SH-SY5Y (cell line): ENCODE measurements around the gene TUBB.

Experiments
- GATA2 ChIP-seq: IDR thresholded peaks from 2 replicates; pipeline ENCODE4 v1.6.1; 2011; ENCODE audit warnings: mild to moderate bottlenecking, low read depth, low read length
- GATA3 ChIP-seq: IDR thresholded peaks from 2 replicates; pipeline ENCODE4 v1.6.1; 2011; ENCODE audit warnings: low read depth, mild to moderate bottlenecking, low read length, moderate library complexity

TUBB gene

DNA sequence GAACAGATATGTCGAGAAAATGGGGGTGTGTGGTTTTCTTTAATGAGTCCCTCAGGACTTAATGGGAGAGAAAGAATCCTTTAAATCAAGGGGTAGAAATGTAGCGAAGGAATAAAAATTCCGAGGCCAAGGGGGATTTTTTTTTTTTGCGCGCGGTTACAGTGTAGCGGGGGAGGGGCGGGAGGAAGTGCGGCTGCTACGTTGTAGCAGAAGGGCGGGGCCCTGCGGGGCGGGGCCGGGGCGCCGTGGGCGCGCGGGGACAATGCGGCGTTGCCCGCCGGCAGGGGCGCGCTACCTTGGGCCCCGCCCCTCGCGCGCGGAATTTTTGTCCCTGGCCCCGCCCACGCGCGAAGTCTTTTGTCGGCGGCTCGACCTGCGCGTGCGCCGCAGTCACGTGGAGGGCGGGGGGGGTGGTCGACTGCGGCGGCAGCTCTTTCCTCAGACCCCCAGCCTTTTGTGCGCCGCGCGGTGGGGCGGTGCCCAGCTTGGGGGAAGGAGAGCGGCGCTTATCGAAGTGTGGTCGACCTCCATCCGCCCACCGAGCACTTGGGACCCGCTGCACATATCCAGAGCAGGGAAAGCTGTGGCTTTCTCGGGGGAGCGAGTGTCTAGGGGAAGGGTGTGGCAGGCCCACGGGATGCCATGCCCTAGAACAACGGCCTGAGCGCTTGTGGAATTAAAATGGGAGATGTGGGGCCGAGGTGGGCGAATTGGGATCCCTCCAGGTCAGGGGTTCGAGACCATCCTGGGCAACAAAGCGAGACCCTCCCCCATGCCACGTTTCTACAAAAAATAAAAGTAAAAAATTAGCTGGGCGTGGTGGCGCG lies 1.3 kb downstream of the TUBB start:
- TF ChIP-seq GATA3 (no peak), GATA2 (no peak)

DNA sequence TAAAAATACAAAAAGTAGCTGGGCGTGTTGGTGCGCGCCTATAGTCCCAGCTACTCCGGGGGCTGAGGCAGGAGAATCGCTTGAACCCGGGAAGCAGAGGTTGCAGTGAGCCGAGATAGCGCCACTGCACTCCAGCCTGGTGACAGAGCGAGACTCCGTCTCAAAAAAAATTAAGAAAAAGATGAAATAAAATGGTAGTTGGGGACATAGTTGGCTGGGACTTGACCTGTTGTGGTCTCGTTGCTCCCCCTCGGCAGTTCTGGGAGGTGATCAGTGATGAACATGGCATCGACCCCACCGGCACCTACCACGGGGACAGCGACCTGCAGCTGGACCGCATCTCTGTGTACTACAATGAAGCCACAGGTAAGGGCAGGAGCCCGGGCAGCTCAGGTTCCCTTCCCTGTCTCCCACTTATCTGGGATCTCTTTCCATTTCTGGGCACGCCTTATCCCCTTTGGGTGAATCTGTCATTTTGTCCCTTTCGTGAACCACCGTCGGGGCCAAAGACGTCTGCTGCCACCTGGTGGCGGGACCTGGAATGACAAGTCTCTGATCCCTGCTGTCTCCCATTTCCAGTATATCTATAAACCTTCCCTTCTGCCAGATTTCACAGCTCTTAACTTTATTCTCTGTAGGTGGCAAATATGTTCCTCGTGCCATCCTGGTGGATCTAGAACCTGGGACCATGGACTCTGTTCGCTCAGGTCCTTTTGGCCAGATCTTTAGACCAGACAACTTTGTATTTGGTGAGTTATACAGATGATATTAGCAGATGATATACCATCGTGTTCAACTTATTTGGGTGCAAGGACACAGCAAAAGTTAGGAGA lies 2.3 kb downstream of the TUBB start:
- TF ChIP-seq GATA2 (peak; percentile 80), GATA3 (no peak)

DNA sequence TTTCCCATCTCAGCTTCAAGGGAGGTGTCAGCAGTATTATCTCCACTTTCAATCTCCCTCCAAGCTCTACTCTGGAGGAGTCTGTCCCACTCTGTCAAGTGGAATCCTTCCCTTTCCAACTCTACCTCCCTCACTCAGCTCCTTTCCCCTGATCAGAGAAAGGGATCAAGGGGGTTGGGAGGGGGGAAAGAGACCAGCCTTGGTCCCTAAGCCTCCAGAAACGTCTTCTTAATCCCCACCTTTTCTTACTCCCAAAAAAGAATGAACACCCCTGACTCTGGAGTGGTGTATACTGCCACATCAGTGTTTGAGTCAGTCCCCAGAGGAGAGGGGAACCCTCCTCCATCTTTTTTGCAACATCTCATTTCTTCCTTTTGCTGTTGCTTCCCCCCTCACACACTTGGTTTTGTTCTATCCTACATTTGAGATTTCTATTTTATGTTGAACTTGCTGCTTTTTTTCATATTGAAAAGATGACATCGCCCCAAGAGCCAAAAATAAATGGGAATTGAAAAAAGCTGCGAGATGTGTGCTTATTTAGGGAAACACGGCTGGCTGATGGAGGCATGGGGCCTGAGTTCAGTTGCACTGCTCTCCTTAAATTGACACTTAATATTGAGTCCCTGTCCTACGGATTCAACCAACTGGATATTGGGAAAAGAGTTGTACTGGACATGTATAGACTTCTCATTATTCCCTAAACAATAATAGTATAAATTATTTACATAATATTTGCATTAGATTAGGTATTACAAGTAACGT lies 4.9 kb downstream of the TUBB start:
- TF ChIP-seq GATA2 = peak; percentile 40; the same call in 1 of the 2 replicates
- no peak for TF ChIP-seq GATA3

DNA sequence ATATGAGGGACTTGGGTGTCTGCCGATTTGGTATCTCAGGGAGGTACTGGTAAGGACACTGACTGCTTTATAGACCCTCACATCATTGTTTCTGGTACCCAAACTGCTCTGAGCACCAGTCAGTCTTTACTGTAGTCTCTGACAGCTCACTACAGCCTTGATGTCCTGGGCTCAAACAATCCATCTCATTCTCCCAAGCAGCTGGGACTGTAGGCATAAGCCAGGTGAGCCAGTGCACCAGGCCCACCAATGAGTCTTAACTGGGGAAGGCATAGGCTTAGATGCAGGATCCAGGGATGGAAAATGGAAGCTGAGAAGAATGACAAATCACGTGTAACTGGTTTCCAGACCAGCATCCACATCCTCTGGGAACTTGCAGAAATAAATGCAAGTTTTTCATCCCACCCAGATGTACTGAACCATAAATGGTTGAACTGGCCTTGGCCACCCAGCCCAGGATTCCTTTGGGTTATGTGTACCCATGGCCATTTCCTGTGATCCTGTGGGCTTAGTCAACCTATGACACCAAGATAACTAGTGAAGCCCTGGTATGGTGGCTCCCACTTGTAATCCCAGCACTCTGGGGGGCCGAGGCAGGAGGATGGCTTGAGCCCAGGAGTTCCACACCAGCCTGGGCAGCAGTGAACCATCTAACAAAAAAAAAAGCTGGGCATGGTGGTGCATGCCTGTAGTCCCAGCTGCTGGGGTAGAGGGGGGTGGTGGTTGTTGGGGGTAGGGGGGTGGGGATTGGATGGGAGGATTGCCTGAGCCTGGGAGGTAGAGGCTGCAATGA lies 5.8 kb downstream of the TUBB start:
- TF ChIP-seq GATA2 (no peak), GATA3 (no peak)

DNA sequence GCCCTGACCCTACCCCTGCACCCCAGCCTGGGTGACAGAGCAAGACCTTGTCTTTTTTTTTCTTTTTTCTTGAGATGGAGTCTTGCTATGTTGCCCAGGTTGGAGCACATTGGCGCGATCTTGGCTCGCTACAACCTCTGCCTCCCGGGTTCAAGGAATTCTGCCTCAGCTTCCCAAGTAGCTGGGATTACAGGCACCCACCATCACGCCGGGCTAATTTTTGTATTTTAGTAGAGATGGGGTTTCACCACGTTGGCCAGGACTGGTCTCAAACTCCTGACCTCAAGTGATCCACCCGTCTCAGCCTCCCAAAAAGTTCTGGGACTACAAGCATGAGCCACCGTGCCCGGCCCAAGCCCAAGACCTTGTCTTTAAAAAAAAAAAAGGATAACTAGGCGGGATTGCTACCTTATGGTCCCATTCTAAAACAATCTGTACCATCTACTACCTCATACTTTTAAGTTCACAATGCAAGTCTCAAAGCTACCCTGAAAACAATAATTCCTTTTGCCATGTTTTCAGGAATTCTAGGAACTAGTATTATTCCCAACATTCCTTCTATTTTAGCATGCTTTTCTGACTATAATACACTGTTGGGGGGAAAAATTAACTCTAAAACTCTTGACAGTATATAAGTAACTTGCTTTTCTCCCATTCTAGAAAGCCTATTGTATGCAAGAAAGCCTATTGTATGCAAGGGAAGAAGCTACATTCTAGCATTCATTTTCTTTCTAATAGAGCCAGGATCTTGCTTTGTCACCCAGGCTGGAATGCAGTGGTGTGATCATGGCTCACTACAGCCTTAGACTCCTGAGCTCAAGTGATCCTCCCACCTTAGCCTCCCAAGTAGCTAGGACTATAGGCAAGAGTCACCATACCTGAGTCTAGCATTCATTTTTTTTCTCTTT lies 6.6 kb downstream of the TUBB start:
- TF ChIP-seq GATA3 (no peak), GATA2 (no peak)

DNA sequence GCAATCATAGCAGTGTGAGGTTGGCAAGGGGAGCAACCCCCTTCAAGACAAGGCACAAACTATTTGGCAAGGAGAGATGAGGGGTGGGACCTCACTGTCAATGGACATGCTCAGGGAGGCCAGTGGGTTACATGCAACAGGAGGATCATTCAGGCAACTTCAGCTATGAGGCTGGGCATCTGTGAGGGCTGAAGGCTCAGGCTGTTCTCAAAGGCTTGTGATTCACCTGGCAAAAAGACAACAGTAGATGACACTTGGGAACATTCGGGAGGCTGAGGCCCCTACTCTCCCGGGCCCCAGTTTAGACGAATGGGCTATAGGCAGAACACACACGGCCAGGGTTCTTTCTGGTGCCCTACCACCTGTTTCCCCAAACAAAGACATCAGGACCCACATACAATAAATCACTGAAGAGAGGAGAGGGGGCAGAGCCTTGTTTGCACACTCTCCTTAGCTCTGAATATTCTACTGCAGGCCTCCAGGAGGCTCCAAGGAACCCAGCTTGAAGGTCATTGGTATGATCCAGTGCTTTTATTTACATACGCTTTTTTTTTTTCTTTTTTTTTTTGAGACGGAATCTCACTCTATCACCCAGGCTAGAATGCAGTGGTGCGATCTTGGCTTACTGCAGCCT lies 7.9 kb downstream of the TUBB start:
- no peak for TF ChIP-seq GATA3
- no peak for TF ChIP-seq GATA2

DNA sequence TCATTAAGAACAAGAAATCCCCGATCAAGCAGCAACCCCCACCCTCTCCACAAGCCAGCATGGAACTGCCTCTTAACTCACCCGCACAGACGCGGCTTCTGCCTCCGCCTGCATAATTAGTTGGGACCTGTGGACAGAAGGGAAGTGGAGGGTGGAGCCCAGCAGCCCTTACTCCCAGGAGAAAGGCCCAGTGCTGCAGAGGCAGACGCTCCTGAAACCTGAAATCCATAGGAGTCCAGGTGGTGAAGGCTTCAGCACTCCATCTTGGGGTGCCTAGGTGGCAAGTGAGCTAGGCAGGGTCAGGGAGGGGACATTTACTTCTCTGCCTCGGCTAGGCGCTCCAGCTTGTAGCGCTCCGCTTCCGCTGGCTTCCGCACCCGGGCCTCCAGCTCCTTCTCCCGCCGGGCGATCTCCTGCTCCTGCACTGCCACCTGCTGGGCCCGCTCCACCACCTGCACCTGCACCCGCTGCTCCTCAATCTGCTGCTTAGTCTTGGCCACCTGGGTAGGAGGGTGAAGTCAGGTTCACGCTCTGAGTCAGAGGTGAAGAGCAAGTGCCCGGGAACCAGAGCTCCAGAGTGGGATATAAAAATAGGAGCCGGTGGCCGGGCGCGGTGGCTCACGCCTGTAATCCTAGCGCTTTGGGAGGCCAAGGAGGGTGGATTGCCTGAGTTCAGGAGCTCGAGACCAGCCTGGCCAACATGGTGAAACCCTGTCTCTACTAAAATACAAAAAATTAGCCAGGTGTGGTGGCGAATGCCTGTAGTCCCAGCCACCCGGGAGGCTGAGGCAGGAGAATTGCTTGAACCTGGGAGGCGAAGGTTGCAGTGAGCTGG lies 10.7 kb downstream of the TUBB start:
- TF ChIP-seq GATA2 (no peak), GATA3 (no peak)

DNA sequence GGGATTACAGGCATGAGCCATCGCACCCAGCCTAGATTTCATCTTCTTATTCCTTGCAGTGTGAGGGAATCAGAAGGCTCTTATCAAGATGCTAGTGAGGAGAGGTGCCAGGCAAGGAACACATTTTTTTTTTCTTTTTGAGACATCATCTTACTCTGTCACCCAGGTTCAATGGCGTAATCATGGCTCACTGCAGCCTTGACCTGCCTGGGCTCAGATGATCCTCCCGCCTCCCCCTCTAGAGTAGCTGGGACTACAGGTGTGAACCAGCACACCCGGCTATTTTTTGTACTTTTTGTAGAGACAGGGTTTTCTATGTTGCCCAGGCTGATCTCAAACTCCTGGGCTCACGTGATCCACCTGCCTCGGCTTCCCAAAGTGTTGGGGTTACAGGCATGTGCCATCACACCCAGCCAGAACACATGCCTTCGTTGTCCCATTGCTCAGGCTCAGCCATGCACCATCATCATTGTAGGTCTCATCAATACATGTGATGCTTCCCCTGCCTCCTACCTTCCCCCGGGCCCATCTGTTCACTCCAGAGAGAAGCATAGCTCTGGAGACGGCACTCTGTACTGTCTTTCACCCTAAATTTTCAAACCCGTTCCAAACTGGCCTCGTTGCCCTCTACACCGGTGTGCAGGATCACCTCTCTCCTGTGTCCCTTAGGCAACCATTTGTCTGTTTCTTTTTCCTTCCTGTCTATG lies 12.2 kb downstream of the TUBB start:
- TF ChIP-seq GATA3 = no peak
- TF ChIP-seq GATA2 = no peak

DNA sequence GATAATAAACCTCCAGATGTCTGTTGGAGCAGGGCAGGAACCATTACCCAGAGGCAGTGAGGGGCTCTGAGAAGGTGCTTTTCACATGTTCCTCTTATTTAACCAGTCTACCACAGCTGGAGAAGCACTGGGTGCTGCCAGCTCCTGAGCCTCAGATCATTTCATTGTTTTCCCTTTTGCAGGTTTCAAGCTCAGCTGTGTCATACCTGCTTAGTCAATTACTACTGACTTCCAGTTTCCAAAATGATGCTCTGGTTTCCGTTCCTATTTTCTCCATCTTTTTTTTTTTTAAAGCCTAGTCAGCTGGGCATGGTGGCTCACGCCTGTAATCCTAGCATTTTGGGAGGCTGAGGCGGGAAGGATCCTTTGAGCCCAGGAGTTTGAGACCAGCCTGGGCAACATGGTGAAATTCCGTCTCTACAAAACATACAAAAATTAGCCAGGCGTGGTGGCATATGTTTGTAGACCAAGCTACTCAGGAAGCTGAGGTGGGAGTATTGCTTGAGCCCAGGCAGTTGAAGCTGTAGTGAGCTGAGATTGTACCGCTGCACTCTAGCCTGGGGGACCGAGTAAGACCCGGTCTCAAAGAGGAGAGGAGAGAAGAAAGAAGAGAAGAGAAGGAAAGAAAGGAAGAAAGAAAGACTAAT lies 15.6 kb downstream of the TUBB start:
- no peak for TF ChIP-seq GATA2
- no peak for TF ChIP-seq GATA3

DNA sequence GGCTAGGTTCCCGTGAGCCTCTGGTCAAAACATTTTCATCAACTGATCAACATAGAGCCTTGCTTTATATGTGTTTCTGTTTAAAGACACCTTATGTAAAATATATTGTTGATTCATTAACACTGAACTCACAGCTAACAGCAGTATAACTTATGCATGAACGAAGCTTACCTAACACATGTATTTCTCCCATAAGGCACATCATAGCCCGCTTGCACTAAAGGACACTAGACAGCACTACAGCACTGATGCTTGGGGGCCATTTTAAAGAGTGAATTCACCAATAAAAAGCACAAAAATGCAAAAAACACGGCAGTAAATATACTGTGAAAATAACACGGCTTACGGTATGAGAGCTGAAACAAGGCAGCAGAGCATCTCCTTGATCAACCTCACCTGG lies 18.4 kb downstream of the TUBB start:
- no peak for TF ChIP-seq GATA3
- no peak for TF ChIP-seq GATA2
